GM19324 (cell line): ENCODE measurements around the gene NIPAL3.
"Not testable (repeated sequence)": the region's sequence is repeated elsewhere in the genome, so short reads cannot be mapped to it uniquely, and the experiment has no call there.

Experiments used
- ATAC-seq: cut with Tn5 transposase; IDR thresholded peaks from one replicate; pipeline ENCODE4 v1.9.1; 2021; ENCODE audit warnings: mild to moderate bottlenecking, moderate library complexity; ENCODE audit not compliant: unreplicated experiment, low FRiP score

NIPAL3 gene

GRCh38 chr1:24507405-24507804 is 91.8 kb downstream of the NIPAL3 start:
- ATAC-seq, result no peak

DNA sequence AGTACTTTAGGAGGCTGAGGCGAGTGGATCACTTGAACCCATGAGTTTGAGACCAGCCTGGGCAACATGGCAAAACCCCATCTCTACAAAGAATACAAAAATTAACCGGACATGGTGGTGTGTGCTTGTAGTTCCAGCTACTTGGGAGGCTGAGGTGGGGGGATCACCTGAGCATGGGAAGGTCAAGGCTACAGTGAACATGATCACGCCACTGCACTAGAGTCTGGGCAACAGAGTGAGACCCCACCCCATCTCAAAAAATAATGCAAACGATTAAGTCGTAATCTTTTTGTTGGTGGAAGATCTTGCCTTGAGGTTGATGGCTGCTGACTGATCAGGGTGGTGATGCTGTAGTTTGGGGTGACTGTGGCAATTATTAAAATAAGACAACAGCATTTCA is 93.3 kb downstream of the NIPAL3 start:
- ATAC-seq, result no peak

GRCh38 chr1:24513706-24514105 is 98.1 kb downstream of the NIPAL3 start:
- no peak for ATAC-seq

GRCh38 chr1:24514946-24515345 is 99.3 kb downstream of the NIPAL3 start:
- no peak for ATAC-seq

DNA sequence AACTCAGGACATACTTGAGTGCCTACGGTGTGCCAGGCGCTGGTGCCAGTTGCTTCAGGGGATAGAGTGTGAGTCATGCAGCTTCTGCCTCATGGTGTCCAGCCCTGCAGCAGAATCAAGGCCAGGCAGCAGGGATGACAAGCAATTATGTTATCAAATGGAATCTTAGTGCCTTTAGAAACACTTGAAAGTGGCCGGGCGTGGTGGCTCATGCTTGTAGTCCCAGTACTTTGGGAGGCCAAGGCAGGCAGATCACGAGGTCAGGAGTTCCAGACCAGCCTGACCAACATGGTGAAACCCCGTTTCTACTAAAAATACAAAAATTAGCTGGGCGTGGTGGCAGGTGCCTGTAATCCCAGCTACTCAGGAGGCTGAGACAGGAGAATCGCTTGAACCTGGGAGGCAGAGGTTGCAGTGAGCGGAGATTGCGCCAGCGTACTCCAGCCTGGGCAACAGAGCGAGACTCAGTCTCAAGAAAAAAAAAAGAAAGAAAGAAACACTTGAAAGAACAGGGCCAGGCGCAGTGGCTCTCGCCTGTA is 100.1 kb downstream of the NIPAL3 start:
- not testable (repeated sequence) for ATAC-seq

DNA sequence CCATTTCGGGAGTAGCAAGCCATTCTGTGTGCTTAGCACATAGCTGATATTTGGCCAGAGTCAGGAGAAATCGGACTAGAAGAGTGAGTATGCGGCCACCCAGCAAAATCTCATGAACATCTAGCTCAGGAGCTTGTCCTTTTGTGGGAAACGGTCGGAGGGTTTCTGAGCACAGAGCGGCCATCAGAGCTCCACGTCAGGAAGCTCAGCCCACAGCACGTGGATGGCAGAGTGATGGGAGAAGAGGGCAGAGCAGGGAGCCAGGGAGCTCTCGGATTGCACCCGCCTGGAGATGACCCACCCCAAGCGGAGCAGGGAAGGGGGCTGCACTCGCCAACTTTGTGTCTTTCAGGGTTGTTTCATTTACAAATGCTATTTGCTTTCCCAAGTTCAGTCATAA is 100.9 kb downstream of the NIPAL3 start:
- ATAC-seq, result no peak

DNA sequence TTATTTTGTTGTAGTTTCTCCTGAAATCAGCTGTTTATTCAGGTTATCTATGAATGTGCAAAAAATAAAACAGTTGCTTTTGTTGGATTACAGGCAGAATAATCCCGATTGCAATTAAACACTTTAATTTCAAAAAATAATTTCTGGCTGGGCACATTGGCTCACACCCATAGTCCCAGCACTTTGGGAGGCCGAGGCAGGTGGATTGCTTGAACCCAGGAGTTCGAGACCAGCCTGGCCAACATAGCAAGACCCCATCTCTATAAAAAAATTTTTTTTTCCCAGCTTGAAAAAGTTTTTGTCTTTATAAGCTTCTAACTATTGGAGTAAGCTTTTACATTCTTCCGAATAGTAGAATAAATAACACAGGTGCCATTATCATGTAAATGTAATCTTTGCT is 102.3 kb downstream of the NIPAL3 start:
- ATAC-seq, result no peak

DNA sequence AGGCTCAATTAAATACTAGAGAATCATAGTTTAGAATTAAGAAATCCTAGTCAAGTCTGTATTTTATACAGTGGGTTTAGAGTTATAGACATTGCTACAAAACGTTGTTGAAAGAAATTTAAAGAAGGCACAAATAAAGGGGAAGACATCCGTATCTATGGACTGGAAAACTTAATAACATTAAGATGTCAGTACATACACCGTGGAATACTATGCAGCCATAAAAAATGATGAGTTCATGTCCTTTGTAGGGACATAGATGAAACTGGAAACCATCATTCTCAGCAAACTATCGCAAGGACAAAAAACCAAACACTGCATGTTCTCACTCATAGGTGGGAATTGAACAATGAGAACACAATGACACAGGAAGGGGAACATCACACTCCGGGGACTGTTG is 104.7 kb downstream of the NIPAL3 start:
- ATAC-seq, result not testable (repeated sequence)
